Cardiac fibroblast (primary cell): Measurements from ENCODE around the gene HIP1.
"Not testable (repeated sequence)": the region's sequence is repeated elsewhere in the genome, so short reads cannot be mapped to it uniquely, and the experiment has no call there.

ENCODE experiments used
- DNase-seq, 2 donors: peaks; one replicate each; pipeline versions ENCODE4 v3.0.0 to v3.0.0-alpha.2; 2010; ENCODE audit warnings: low read depth in 2 of 2
- H3K4me3 ChIP-seq, 2 donors: replicated peaks in 1 of 2; 1 replicate in 1 of 2; 2 replicates in 1 of 2; pipeline ENCODE4 v1.5.1; 2011; ENCODE audit warnings: low read depth in 2 of 2, low read length in 2 of 2, mild to moderate bottlenecking in 2 of 2, moderate library complexity in 1 of 2
- TF ChIP-seq, protein P1 (sequence below): IDR thresholded peaks from one replicate; pipeline ENCODE4 v1.5.1; 2011; ENCODE audit warnings: low read depth, mild to moderate bottlenecking, low read length, inconsistent platforms

HIP1 gene

DNA sequence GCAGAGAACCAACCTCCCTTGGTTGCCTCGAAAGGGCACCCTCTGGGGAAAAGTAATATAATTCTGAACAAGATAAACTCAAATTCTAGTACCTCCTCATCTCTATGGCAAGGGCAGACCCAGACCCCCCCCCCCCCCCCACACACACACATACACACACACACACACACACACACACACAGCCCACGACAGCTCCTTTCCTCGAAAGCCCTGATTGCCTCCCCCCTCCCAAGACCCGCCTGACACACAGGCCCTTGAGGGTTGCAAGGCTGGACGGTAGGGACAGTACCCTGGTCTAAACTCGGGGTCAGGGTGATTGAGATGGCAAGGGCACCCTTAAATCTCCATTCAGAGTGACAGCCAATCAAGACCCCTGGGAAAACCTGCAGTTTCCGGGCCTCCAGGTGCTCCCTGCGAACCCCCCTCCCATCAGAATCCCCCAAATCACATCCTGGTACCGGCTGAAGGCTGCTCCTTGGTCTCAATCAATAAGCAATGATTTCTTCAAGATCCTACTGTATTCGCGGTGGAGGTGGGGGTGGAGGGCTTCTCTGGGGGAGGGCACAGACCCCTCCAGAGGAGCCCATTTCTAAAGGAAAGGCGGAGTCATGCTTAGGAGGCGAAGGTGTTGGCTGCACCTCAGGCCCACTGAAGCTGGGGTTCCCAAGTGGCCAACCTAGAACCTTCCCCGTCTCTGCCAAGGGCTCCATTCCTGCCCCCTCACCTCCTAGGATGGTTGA lies 100.7 kb downstream of the HIP1 start:
- no peak for DNase-seq
- H3K4me3 ChIP-seq, result peak overlapping the region; percentile 57 to 61
- TF ChIP-seq, protein P1, sequence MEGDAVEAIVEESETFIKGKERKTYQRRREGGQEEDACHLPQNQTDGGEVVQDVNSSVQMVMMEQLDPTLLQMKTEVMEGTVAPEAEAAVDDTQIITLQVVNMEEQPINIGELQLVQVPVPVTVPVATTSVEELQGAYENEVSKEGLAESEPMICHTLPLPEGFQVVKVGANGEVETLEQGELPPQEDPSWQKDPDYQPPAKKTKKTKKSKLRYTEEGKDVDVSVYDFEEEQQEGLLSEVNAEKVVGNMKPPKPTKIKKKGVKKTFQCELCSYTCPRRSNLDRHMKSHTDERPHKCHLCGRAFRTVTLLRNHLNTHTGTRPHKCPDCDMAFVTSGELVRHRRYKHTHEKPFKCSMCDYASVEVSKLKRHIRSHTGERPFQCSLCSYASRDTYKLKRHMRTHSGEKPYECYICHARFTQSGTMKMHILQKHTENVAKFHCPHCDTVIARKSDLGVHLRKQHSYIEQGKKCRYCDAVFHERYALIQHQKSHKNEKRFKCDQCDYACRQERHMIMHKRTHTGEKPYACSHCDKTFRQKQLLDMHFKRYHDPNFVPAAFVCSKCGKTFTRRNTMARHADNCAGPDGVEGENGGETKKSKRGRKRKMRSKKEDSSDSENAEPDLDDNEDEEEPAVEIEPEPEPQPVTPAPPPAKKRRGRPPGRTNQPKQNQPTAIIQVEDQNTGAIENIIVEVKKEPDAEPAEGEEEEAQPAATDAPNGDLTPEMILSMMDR, result no peak

DNA sequence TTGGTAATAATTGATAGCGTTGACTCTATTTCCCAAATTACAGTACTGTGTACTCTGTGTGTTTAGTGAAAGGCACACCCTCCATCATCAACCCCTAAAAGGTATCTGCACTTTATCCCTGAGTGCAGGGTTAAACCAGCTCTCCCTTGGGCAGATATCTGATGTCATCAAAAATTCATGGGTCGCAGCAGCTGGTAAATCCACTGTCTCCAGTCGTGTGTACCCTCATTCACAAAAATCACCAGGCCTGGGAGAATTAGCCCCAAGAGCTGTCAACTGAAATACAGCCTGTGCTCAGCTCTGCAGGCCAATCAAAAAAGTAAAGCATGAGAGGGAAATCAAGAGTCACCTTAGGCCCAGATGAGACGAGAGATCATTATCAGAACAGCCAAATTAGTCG lies 103.7 kb downstream of the HIP1 start:
- no peak for DNase-seq
- TF ChIP-seq, protein P1, result no peak
- no peak overlapping the region for H3K4me3 ChIP-seq

DNA sequence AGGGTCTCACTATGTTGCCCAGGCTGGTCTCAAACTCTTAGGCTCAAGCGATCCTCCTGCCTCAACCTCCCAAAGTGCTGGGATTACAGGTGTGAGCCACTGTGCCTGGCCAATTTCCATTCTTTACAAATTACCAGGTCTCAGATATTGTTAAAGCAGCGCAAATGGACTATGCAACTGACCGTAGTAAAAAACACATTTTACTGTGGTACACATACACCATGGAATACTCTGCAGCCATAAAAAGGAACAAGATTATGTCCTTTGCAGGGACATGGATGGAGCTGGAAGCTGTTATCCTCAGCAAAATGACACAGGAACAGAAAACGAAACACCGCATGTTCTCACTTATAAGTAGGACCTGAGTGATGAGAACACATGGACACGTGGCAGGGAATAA lies 106.2 kb downstream of the HIP1 start:
- not testable (repeated sequence) for H3K4me3 ChIP-seq, DNase-seq

DNA sequence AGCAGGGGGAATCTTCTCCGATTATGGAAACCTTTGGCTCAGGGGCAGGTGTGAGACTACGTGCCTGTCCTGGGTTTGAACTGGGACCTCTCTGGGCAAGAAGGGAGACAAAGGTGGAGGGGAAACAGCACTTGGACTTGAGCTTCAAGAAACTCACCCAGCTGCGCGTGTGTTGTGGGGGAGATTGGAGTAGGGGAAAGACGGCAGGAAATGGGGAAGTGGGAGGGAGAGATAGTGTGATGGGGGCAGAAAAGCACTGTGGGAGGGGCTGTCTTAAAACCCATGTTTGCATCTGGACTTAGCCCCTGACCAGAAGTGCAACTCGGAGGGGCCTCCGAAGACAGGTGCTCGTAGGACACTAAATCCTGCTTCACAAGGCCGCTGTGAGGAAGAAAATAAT lies 107.0 kb downstream of the HIP1 start:
- no peak overlapping the region for H3K4me3 ChIP-seq
- DNase-seq, result no peak
- TF ChIP-seq, protein P1, result no peak

DNA sequence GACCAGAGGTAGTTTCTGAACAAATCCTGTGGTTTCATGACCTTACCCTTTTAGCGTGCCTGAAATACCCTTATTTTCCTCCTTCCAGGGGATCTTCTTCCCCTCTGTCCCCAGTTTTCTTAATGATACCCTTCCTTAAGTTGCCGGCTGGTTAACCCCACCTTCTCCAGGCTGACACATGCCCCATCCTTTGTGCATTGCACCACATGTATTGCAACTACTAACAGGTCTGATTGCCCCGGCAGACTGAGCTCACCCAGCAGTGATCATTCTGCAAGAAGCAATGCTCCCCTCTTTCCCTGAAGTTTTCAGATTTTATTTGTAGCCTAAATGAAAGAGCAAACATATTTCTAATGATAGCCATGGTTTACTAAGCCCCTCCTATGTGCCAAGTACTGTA lies 108.2 kb downstream of the HIP1 start:
- no peak for DNase-seq
- H3K4me3 ChIP-seq, result no peak overlapping the region
- TF ChIP-seq, protein P1, result no peak

DNA sequence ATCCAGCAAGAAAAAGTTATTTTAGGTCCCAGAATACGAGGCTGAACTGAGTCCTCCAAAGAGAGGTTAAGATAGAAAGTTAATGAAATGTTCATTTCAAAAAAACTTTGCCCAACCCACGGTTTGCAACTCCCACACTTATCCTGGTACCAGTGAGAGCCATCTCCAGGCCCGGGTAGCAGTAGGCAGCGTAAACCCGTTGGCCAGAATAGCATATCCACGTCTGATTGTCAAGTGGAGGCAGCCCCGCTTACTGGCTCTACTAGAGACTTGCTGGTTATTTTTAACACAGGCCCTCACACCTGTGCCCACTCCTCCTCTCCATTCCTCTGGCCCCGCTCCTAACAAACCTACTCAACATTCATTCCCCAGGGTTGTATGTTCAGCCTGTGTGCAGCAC lies 109.7 kb downstream of the HIP1 start:
- DNase-seq, result no peak
- TF ChIP-seq, protein P1, result no peak
- no peak overlapping the region for H3K4me3 ChIP-seq

DNA sequence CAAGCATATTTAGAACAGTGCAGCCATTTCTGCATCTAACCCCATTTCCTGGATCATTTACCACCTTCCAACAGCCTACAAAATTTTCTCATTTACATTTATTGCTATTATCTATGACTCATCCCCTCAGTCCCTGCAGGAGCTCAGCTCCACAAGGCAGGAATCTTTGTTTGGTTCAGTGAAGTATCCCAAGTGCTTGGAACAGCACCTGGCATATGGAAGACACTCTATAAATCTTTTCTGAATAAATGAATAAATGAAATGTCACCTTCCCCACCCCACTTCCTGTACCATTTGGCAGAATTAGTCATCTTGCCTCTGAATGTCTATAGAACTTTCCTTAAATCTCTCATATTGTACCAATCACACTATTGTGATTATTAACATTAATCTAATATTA lies 110.7 kb downstream of the HIP1 start:
- H3K4me3 ChIP-seq, result no peak overlapping the region
- TF ChIP-seq, protein P1, result no peak
- no peak for DNase-seq
